ENCODE data around the gene TECPR1.

The TECPR1 gene

DNA sequence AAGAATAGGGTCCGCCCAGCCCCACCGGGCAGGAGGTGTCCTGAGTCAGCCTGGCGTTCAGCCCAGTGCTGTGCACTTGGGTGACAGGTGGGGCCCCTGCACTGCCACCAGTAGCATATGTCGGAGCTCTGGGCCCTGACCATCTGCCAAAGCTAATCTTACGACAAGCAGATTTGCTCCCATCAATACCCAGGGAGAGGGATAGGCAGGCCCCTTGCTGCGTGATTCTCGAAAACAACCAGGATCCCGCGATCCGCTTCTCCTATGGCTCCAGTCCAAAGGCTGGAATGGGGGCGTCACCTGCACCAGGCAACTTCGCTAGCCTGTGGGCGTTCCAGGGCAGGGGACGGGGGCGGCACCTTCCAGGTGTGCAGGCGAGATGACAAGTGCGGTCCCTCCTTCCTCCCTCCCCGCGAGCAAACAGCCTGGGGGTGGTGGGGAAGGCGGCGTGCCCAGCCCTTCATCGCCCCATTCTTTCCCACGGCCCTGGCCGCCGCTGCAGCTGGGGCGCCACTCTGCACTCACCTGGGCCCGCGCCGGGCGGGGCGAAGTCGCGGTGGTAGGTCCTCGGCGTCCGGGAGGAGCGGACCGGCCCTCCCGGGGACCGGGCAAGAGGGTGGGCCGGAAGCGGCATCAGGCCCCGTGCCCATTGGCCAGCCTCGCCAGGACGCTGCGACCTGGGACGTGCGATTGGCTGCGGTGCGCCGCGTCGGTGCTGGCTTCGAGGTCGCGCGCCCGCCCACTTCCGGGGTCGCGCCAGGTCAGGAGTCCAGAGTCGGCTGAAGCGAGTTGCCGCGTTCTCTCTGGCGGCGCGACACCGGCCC, at the start of gene TECPR1:
TECPR1 (minus strand) TSS at position 632 of the 824 bp plus-strand sequence. CDS start 6,086 bp downstream, outside the sequence.
- peak; percentile 91 for DNase-seq

GRCh38 chr7:98300595-98301372, 48.8 kb upstream of the TECPR1 start:
- DNase-seq = no peak

GRCh38 chr7:98297626-98298286, 45.7 kb upstream of the TECPR1 start:
- no peak for DNase-seq

DNA sequence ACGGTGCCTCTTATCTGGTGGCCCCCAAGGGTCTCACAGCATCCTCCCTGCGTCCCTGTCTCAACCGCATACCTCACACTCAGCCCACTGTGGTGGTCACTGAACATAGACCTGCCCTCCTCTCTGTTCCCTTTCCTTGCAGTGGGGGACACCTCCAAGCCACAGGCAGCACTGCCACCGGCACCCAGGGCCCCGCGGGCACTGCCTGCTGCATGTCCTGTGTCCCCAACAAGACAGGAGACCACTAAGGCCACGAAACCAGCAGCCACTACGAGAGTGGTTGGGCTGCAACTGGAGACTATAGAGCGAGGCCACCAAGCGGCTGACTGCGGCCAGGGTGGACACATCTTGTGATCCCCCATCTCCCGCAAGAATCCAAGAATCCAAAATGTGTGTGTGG, 44.8 kb upstream of the TECPR1 start:
- DNase-seq = no peak

DNA sequence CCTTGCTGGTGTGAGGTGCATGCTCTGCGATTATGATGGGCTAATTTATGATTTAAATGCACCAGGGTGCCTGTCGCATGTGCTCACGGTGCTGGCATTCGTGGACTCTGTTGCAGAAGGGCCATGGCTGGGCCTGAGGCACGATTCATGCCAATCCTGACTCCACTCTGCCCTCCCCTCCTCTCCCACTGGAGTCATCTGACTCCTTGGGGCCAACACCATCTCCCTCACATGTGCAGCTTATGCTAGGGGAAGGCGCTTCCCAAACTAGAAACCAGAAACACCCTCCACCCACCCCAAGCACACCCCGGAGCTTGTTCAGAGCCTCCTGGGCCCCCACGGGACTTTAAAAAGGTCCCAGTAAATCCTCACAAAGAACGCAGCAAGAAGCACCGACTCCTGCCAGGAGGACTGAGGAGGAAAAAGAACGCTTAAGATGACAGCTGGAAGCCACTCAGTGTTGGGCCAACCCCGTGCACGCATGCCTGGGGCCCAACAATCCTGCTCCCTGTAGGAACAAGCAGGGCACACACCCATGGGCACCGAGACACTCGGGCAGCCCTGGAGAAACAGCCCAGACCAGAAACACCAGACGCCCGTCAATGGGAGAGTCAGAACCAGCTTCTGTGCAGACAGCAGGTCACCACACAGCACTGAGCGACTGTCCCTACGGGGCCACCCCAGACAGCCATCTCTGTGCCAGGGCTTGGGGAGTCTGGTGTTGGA, 43.6 kb upstream of the TECPR1 start:
- no peak for DNase-seq

DNA sequence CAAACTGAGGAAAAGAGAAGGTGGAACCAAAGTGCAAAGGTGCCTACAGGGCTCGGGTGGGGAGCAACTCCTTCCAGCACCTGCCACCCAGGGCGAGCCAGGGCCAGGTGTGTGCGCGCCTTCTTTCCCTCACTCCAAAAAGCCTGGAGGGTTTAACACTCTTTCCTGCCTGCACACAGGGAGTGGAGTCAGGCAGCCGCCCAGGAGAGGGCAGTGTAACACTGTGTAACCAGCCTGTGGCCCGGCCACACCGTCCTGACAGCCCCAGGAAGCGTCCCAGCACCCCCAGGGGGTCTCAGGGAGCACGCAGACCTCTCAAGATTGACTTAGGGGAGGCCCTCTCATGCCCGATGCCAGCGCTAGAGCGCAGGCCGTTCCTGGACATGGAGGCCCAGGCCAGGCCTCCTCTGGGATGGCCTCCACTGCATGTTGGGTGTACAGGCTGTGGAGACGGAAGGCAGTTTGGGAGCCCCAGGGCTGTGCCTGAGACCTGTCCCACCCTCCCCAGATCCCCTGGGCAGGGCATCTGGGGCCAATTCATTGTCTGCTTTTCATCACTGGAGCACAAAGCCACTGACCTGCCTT, 42.9 kb upstream of the TECPR1 start:
- no peak for DNase-seq

GRCh38 chr7:98294326-98294725, 42.3 kb upstream of the TECPR1 start:
- no peak for DNase-seq

DNA sequence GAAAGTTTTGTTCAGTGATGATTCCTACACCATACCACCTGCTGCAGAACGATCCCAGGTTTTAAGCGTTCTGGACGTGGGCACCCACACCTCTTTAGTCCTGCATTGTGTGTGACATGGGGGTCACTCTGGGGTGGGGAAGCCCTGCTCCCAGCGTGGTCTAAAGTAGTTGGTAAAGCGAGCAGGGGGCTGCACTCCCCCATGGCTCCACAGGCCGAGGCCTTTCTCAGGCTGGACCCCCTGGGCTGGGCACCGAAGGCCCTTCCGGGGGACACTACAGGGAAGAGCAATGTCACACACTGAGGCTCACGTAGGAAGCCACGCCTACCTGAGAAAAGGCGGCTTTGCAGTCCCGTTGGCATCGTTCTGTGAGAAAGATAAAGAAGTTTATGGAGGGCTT, 41.7 kb upstream of the TECPR1 start:
- DNase-seq = no peak

- DNase-seq = no peak
Measured at GRCh38 chr7:98293265-98293664, 41.2 kb upstream of the TECPR1 start.

GRCh38 chr7:98291717-98292116, 39.7 kb upstream of the TECPR1 start:
- DNase-seq = no peak

GRCh38 chr7:98289333-98289875, 37.4 kb upstream of the TECPR1 start:
- no peak for DNase-seq

- DNase-seq = no peak
Measured at GRCh38 chr7:98288064-98288823, 36.2 kb upstream of the TECPR1 start.

DNA sequence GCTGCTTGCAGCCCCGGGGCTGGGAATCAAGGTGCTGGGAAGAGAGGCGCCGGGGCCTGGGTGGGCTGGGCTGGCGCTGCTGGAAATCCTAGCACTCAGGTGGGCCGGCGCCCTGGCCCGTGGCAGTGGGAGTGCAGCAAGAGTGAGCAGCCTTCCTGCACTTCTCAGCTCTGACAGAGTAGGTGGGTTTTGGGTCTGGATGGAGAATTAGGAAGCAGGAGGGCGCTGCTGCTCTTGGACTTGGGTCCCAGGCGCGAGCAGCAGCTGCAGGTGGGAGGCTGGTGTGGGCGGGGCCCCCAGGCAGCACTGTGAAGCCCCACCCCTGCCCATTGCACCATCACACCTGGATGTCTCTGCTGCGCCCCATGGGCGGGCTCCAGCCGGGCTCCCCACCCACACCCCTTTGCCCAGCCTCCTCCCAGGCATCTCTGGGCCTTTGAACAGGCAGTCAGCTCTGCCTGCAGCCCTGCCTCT, 35.5 kb upstream of the TECPR1 start:
- no peak for DNase-seq

DNA sequence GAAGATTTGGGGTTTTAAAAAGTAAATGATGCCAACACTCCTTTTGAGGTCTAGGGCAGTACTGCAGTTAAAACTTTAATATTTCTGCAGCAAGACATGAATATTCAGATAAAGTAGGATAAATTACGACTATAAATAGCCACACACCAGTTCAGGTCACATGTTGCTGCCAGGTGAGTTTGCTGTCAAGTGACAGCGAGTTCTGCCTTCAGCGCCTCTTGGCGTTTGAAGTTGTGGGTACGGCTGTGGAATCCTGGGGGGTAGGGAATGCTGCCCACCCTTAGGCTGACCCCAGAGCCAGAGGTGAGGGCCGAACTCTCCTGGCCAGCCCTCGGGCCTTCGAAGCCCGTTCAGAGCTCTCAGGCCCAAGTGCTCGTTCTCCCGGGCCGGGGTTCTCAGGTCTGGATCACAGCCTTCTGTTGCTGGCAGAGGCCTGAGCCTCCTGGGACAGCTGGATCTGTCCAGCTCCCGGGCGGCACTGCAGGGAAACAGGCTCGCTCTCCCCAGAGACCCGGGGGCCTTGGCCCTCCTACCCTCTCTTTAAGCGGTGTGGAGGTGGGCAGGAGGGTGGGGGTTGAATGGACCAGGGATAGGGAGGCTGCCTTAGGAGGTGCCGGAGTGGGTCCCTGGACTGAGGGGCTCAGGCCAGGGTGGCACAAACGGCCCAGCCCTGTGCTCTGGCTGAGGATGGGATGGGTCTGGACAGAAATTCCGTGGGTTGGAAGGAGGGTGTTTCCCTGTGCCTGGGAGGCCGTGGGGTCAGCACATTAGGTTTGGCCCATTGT, 34.9 kb upstream of the TECPR1 start:
- no peak for DNase-seq

- DNase-seq = no peak
Measured at GRCh38 chr7:98286093-98286539, 34.1 kb upstream of the TECPR1 start.

GRCh38 chr7:98285157-98286092, 33.4 kb upstream of the TECPR1 start:
- no peak for DNase-seq

DNA sequence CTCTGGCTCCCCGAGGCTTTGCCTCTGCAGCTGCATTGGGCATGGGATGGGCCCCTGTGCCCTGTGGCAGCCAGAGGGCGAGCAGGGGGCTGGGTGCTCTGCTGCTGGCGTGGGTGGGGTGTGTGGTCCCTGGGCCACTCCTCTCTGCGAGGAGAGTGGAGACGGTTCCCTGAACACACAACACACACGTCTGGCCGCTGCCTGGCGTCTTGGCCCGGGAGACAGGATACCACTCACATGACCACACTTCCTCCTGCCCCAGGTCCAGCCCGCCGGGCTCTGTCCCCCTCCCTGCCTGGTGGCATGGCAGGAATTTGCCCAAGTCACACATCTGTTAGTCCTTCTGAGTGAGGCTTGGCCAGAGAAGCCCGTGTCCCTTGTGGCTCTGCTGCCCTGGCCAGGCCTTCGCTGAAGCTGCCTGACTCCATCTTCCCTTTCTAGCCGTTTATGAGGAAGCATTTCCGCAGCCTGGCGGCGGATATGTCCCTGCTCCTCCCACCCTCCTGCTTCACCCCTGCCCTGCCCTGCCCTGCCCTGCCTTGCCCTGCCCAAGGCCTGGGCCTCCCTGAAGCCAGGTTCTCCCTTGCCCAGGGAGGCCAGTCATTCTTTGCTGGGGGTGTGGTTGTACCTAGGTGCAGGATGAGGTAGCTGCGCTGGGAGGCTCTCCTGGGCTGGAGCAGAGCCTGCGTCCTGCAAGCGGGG, 32.5 kb upstream of the TECPR1 start:
- DNase-seq = no peak

- DNase-seq = no peak
Measured at GRCh38 chr7:98283887-98284222, 31.8 kb upstream of the TECPR1 start.
